ENCODE results near the gene NACA2.

NACA2 gene

DNA sequence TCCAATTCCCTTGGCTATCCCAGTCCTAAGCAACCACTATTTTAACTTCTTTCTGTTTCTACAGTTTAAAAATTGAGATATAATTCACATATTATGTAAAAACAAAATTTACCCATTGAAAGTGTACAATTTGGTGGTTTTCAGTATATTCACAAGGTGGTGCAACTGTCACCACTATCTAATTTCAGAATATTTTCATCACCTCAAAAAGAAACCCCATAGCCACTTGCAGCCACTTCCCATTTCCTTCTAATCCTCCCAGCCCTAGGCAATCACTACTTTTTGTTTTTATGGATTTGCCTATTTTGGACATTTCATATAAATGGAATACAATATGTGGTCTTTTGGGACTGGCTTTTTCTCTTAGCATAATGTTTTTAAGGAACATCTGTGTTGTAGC lies 36.1 kb upstream of the NACA2 start:
- no peaks in the 10 kb centered on the region for H3K27me3 ChIP-seq (ENCODE audit: control insufficient read depth in 1 of 2, insufficient read depth in 2 of 2, low read length in 2 of 2)
- no peaks in the 10 kb centered on the region for H3K9me3 ChIP-seq (ENCODE audit: control insufficient read depth in 1 of 2, low read length in 2 of 2)
- H3K4me3 ChIP-seq (ENCODE audit: low read depth in 1 of 2, low read length in 2 of 2), result no peak overlapping the region
- H3K36me3 ChIP-seq (ENCODE audit: control insufficient read depth in 1 of 2, insufficient read depth in 2 of 2, low read length in 2 of 2), result no peaks in the 10 kb centered on the region
- no peaks in the 10 kb centered on the region for H3K4me1 ChIP-seq (ENCODE audit: control insufficient read depth in 1 of 2, insufficient read depth in 2 of 2, low read length in 2 of 2)
- no peak overlapping the region for H3K27ac ChIP-seq (ENCODE audit: low read depth, low read length)
- H3K9ac ChIP-seq (ENCODE audit: low read depth in 1 of 2, low read length in 2 of 2), result no peak overlapping the region

DNA sequence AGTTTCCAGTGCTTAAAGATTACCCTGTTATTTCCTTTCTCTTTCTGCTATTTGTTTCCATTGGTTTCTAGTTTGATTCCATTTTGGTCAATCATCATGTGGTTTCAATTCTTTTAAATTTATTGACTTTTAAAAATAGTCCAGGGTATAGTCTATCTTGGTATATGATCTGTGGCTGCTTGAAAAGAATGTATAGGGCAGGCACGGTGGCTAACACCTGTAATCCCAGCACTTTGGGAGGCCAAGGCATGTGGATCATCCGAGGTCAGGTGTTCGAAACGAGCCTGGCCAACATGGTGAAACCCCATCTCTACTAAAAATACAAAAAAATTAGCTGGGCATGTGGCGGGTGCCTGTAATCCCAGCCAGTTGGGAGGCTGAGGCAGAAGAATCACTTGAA lies 34.5 kb upstream of the NACA2 start:
- no peak overlapping the region for H3K4me3 ChIP-seq (ENCODE audit: low read depth in 1 of 2, low read length in 2 of 2)
- no peak overlapping the region for H3K27ac ChIP-seq (ENCODE audit: low read depth, low read length)
- no peaks in the 10 kb centered on the region for H3K27me3 ChIP-seq (ENCODE audit: control insufficient read depth in 1 of 2, insufficient read depth in 2 of 2, low read length in 2 of 2)
- H3K36me3 ChIP-seq (ENCODE audit: control insufficient read depth in 1 of 2, insufficient read depth in 2 of 2, low read length in 2 of 2), result no peaks in the 10 kb centered on the region
- H3K9ac ChIP-seq (ENCODE audit: low read depth in 1 of 2, low read length in 2 of 2), result no peak overlapping the region
- no peaks in the 10 kb centered on the region for H3K9me3 ChIP-seq (ENCODE audit: control insufficient read depth in 1 of 2, low read length in 2 of 2)
- no peaks in the 10 kb centered on the region for H3K4me1 ChIP-seq (ENCODE audit: control insufficient read depth in 1 of 2, insufficient read depth in 2 of 2, low read length in 2 of 2)

DNA sequence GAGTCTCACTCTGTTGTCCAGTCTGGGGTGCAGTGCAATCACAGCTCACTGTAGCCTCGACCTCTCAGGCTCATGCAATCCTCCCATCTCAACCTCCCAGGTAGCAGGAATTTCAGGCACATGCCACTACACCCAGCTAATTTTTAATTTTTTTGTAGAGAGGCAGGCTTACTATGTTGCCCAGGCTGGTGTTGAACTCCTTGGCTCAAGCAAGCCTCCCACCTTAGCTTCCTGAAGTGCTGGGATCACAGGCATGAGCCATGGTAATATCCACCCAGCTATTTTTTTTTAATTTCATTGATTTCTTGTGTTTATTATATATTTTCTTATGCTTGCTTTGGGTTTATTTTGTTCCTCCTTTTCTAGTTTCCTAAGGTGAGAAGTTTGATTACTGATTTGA lies 33.9 kb upstream of the NACA2 start:
- H3K27me3 ChIP-seq (ENCODE audit: control insufficient read depth in 1 of 2, insufficient read depth in 2 of 2, low read length in 2 of 2), result no peaks in the 10 kb centered on the region
- no peaks in the 10 kb centered on the region for H3K36me3 ChIP-seq (ENCODE audit: control insufficient read depth in 1 of 2, insufficient read depth in 2 of 2, low read length in 2 of 2)
- no peak overlapping the region for H3K4me3 ChIP-seq (ENCODE audit: low read depth in 1 of 2, low read length in 2 of 2)
- no peaks in the 10 kb centered on the region for H3K9me3 ChIP-seq (ENCODE audit: control insufficient read depth in 1 of 2, low read length in 2 of 2)
- no peak overlapping the region for H3K9ac ChIP-seq (ENCODE audit: low read depth in 1 of 2, low read length in 2 of 2)
- no peak overlapping the region for H3K27ac ChIP-seq (ENCODE audit: low read depth, low read length)
- no peaks in the 10 kb centered on the region for H3K4me1 ChIP-seq (ENCODE audit: control insufficient read depth in 1 of 2, insufficient read depth in 2 of 2, low read length in 2 of 2)

DNA sequence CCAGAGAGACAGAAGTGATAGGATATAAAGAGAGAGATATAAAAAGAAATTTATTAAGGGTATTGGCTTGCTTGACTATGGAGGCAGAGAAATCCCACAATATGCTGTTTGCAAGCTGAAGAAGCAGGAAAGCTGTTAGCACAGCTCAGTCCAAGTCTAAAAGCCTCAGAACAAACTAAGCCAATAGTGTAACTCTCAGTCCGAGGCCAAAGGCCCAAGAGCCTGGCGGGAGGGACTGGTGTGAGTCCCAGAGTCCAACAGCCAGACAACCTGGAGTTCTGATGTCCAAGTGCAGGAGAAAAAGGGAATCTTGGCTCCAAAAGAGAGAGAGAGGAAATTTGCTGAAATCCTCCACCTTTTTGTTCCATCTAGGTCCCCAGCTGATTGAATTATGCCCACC lies 30.3 kb upstream of the NACA2 start:
- Histone ChIP-seq H3K27me3 (ENCODE audit: control insufficient read depth in 1 of 2, insufficient read depth in 2 of 2, low read length in 2 of 2) (no peaks in the 10 kb centered on the region), H3K9ac (ENCODE audit: low read depth in 1 of 2, low read length in 2 of 2) (no peak overlapping the region), H3K4me1 (ENCODE audit: control insufficient read depth in 1 of 2, insufficient read depth in 2 of 2, low read length in 2 of 2) (no peaks in the 10 kb centered on the region), H3K4me3 (ENCODE audit: low read depth in 1 of 2, low read length in 2 of 2) (no peak overlapping the region), H3K9me3 (ENCODE audit: control insufficient read depth in 1 of 2, low read length in 2 of 2) (peaks cover 3 to 9% of the 10 kb centered on the region in 2 donors), H3K27ac (ENCODE audit: low read depth, low read length) (no peak overlapping the region), H3K36me3 (ENCODE audit: control insufficient read depth in 1 of 2, insufficient read depth in 2 of 2, low read length in 2 of 2) (no peaks in the 10 kb centered on the region)

DNA sequence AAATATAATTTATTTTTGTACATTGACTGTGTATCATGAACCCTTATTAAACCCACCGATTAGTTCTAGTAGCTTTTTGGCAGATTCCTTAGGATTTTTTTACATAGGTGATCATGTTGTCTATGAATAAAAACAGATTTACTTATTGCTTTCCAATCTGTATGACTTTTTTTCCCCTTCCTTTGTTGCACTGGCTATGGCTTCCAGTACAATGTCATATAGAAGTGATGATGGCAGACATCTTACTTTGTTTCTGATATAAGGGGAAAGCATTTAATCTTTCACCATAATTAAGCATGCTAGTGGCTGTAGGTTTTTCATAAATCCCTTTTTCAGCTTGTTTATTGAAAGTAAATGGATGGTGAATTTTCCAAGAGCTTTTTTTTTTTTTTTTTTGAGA lies 28.9 kb upstream of the NACA2 start:
- peaks cover 0 to 3% of the 10 kb centered on the region in 2 donors for H3K4me1 ChIP-seq (ENCODE audit: control insufficient read depth in 1 of 2, insufficient read depth in 2 of 2, low read length in 2 of 2)
- no peaks in the 10 kb centered on the region for H3K27me3 ChIP-seq (ENCODE audit: control insufficient read depth in 1 of 2, insufficient read depth in 2 of 2, low read length in 2 of 2)
- no peak overlapping the region for H3K9ac ChIP-seq (ENCODE audit: low read depth in 1 of 2, low read length in 2 of 2)
- peaks cover 3 to 9% of the 10 kb centered on the region in 2 donors for H3K9me3 ChIP-seq (ENCODE audit: control insufficient read depth in 1 of 2, low read length in 2 of 2)
- no peak overlapping the region for H3K27ac ChIP-seq (ENCODE audit: low read depth, low read length)
- no peak overlapping the region for H3K4me3 ChIP-seq (ENCODE audit: low read depth in 1 of 2, low read length in 2 of 2)
- no peaks in the 10 kb centered on the region for H3K36me3 ChIP-seq (ENCODE audit: control insufficient read depth in 1 of 2, insufficient read depth in 2 of 2, low read length in 2 of 2)

DNA sequence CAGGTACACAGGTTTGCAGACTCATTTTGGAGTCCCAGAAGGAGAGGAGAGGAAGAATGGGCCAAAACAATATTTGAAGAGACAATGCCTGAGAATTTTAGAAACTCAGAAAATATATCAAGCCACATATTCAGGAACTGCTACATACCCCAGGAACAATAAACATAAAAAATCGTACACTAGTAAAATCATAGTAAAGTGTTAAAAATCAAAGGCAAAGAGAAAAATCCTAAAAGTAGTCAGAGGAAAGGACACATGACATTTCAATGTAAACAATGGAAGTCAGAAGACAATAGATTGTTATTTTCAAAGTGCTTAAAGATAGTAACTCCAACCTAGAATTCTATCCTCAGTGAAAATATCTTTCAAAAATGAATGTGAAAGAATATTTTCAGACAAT lies 28.5 kb upstream of the NACA2 start:
- H3K4me3 ChIP-seq (ENCODE audit: low read depth in 1 of 2, low read length in 2 of 2), result no peak overlapping the region
- H3K27ac ChIP-seq (ENCODE audit: low read depth, low read length), result no peak overlapping the region
- no peaks in the 10 kb centered on the region for H3K36me3 ChIP-seq (ENCODE audit: control insufficient read depth in 1 of 2, insufficient read depth in 2 of 2, low read length in 2 of 2)
- H3K4me1 ChIP-seq (ENCODE audit: control insufficient read depth in 1 of 2, insufficient read depth in 2 of 2, low read length in 2 of 2), result peaks cover 0 to 3% of the 10 kb centered on the region in 2 donors
- peaks cover 3 to 9% of the 10 kb centered on the region in 2 donors for H3K9me3 ChIP-seq (ENCODE audit: control insufficient read depth in 1 of 2, low read length in 2 of 2)
- H3K27me3 ChIP-seq (ENCODE audit: control insufficient read depth in 1 of 2, insufficient read depth in 2 of 2, low read length in 2 of 2), result no peaks in the 10 kb centered on the region
- H3K9ac ChIP-seq (ENCODE audit: low read depth in 1 of 2, low read length in 2 of 2), result no peak overlapping the region

DNA sequence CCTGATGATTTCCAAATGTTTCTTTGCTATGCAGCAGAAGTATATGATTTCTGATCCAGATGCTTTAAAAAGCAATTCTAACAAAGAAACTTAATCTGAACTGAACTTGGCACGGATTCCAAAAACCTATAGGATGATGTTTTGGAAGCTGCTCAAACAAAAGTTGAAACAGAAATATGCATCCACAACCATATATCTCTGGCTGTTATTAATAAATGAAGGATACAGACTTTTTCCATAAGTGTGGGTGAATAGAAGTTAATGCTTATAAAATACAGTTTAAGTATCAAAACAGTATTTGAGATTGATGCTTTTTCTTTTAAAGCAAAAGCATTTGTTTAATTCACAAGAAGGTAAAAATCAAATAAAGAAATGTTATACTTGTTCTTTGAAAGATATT lies 27.9 kb upstream of the NACA2 start:
- H3K9me3 ChIP-seq (ENCODE audit: control insufficient read depth in 1 of 2, low read length in 2 of 2), result peaks cover 3 to 9% of the 10 kb centered on the region in 2 donors
- peaks cover 0 to 3% of the 10 kb centered on the region in 2 donors for H3K4me1 ChIP-seq (ENCODE audit: control insufficient read depth in 1 of 2, insufficient read depth in 2 of 2, low read length in 2 of 2)
- no peaks in the 10 kb centered on the region for H3K36me3 ChIP-seq (ENCODE audit: control insufficient read depth in 1 of 2, insufficient read depth in 2 of 2, low read length in 2 of 2)
- H3K27me3 ChIP-seq (ENCODE audit: control insufficient read depth in 1 of 2, insufficient read depth in 2 of 2, low read length in 2 of 2), result no peaks in the 10 kb centered on the region
- no peak overlapping the region for H3K9ac ChIP-seq (ENCODE audit: low read depth in 1 of 2, low read length in 2 of 2)
- H3K27ac ChIP-seq (ENCODE audit: low read depth, low read length), result no peak overlapping the region
- H3K4me3 ChIP-seq (ENCODE audit: low read depth in 1 of 2, low read length in 2 of 2), result no peak overlapping the region

DNA sequence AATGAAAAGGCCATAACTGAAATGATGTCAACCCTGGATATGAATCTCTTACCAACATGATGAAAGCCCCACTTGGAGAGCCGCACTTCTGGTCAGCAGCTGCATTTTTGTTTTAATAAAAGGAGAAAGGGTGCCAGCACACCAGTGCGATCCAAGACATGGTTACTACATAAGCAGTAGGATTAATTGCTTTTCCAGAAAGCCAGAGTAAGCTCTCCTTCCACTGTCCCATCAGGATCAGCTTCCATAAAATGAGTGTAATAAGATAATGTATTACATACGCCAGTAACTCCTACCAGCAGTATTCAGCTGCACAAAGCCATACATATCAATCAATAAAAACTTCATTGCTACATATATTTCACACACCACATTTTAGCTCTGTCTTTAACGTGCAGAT lies 26.3 kb upstream of the NACA2 start:
- Histone ChIP-seq H3K9ac (ENCODE audit: low read depth in 1 of 2, low read length in 2 of 2) (no peak overlapping the region), H3K27me3 (ENCODE audit: control insufficient read depth in 1 of 2, insufficient read depth in 2 of 2, low read length in 2 of 2) (no peaks in the 10 kb centered on the region), H3K27ac (ENCODE audit: low read depth, low read length) (no peak overlapping the region), H3K36me3 (ENCODE audit: control insufficient read depth in 1 of 2, insufficient read depth in 2 of 2, low read length in 2 of 2) (no peaks in the 10 kb centered on the region), H3K4me3 (ENCODE audit: low read depth in 1 of 2, low read length in 2 of 2) (no peak overlapping the region), H3K9me3 (ENCODE audit: control insufficient read depth in 1 of 2, low read length in 2 of 2) (peaks cover 3 to 9% of the 10 kb centered on the region in 2 donors), H3K4me1 (ENCODE audit: control insufficient read depth in 1 of 2, insufficient read depth in 2 of 2, low read length in 2 of 2) (peaks cover 0 to 3% of the 10 kb centered on the region in 2 donors)

DNA sequence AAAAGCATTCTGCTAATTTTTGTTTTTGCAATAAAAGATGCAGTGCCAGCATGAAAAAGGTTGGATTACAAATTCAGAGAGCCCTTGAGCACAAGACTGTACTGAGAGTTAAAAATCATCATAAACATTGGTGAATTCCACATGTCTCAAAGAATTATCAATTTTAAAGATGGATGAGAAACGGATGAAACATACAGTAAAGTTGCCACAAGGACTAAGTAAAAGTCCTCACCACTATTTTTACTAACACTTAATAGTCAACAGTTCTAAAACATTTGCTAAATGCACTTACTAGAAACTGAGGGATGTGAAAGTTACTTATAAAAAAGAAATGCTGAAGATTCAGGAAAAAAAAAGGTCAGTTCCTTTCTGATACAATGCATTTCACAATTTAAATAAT lies 25.8 kb upstream of the NACA2 start:
- Histone ChIP-seq H3K27ac (ENCODE audit: low read depth, low read length) (no peak overlapping the region), H3K9me3 (ENCODE audit: control insufficient read depth in 1 of 2, low read length in 2 of 2) (peaks cover 3 to 9% of the 10 kb centered on the region in 2 donors), H3K27me3 (ENCODE audit: control insufficient read depth in 1 of 2, insufficient read depth in 2 of 2, low read length in 2 of 2) (no peaks in the 10 kb centered on the region), H3K4me1 (ENCODE audit: control insufficient read depth in 1 of 2, insufficient read depth in 2 of 2, low read length in 2 of 2) (peaks cover 0 to 3% of the 10 kb centered on the region in 2 donors), H3K9ac (ENCODE audit: low read depth in 1 of 2, low read length in 2 of 2) (no peak overlapping the region), H3K4me3 (ENCODE audit: low read depth in 1 of 2, low read length in 2 of 2) (no peak overlapping the region), H3K36me3 (ENCODE audit: control insufficient read depth in 1 of 2, insufficient read depth in 2 of 2, low read length in 2 of 2) (no peaks in the 10 kb centered on the region)

DNA sequence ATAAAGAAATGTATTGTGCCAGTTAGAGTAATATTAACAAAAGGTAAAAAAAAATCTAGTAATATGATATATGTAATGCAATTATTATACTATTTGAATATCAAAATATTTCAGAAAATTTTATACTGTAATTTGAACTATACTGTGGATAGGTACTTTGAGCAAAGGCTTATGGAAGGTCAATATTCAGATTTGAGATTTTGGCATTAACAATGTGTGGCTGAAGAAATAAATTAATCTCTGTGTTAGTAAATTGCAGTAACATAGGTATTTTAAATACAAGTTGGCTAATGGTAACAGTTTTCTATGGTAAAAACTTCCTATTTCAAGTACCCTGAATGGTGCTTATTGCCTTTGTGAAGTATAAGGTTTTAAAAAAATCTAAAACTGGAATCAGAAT lies 23.2 kb upstream of the NACA2 start:
- Histone ChIP-seq H3K4me1 (ENCODE audit: control insufficient read depth in 1 of 2, insufficient read depth in 2 of 2, low read length in 2 of 2) (peaks cover 0 to 3% of the 10 kb centered on the region in 2 donors), H3K36me3 (ENCODE audit: control insufficient read depth in 1 of 2, insufficient read depth in 2 of 2, low read length in 2 of 2) (no peaks in the 10 kb centered on the region), H3K9ac (ENCODE audit: low read depth in 1 of 2, low read length in 2 of 2) (no peak overlapping the region), H3K9me3 (ENCODE audit: control insufficient read depth in 1 of 2, low read length in 2 of 2) (peaks cover 0 to 4% of the 10 kb centered on the region in 2 donors), H3K4me3 (ENCODE audit: low read depth in 1 of 2, low read length in 2 of 2) (no peak overlapping the region), H3K27me3 (ENCODE audit: control insufficient read depth in 1 of 2, insufficient read depth in 2 of 2, low read length in 2 of 2) (no peaks in the 10 kb centered on the region), H3K27ac (ENCODE audit: low read depth, low read length) (no peak overlapping the region)

DNA sequence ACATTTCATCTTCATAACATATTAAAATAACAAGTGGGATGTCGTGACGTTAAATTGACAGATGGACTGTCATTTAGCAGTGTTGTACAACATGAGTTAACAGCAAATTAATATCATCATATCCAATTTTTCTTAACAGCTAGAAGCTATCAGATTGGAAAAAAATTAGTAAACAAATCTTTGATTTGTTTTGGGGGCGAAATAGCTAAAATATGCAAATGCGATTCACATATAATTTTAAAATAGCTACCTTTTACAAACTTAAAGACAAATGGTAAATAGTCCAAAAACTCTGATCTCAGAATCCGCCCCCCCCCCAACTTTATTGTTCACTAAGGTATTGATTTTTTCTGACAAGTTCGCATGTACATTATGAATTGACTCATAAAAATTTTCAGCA lies 20.3 kb upstream of the NACA2 start:
- Histone ChIP-seq H3K9ac (ENCODE audit: low read depth in 1 of 2, low read length in 2 of 2) (no peak overlapping the region), H3K4me1 (ENCODE audit: control insufficient read depth in 1 of 2, insufficient read depth in 2 of 2, low read length in 2 of 2) (peaks cover 0 to 3% of the 10 kb centered on the region in 2 donors), H3K27ac (ENCODE audit: low read depth, low read length) (no peak overlapping the region), H3K27me3 (ENCODE audit: control insufficient read depth in 1 of 2, insufficient read depth in 2 of 2, low read length in 2 of 2) (no peaks in the 10 kb centered on the region), H3K4me3 (ENCODE audit: low read depth in 1 of 2, low read length in 2 of 2) (no peak overlapping the region), H3K9me3 (ENCODE audit: control insufficient read depth in 1 of 2, low read length in 2 of 2) (no peaks in the 10 kb centered on the region), H3K36me3 (ENCODE audit: control insufficient read depth in 1 of 2, insufficient read depth in 2 of 2, low read length in 2 of 2) (no peaks in the 10 kb centered on the region)
